HCT116 (cell line): ENCODE measurements around the gene BIK. TPM values are rescaled to one million over a fixed set of nuclear protein-coding genes. Genes with fewer than 3 reads are reported as not detected.
A peak's percentile ranks its signal among the peaks of the same experiment; 100 is the strongest.

ENCODE experiments used
- ATAC-seq: fragments of 200-7000 bp; cut with Tn5 transposase; 2 replicates; pipeline ENCODE4 v1.9.1; 2020; ENCODE audit warnings: mild to moderate bottlenecking, moderate library complexity
- BruUV-seq: library from RNA; stranded (reverse); fragments of 400-500 nt; replicated peaks from 2 replicates; lab custom pipeline; 2021; lab: Mats Ljungman, UMichigan
- CTCF ChIA-PET: fragments of 300-600 bp; sonication (Branson Sonifier 250); formaldehyde crosslinking; loops from one replicate; lab custom pipeline; 2021; ENCODE audit warnings: antibody characterized with exemption; lab: Charles Lee
- POLR2A ChIA-PET: fragments of 300-600, 350-600 bp; sonication (Branson Sonifier 250); formaldehyde crosslinking; loops from one replicate; lab custom pipeline; 2021; ENCODE audit warnings: antibody characterized with exemption; lab: Charles Lee
- RAD21 ChIA-PET, 2 experiments: fragments of 300-600 bp; sonication (Branson Sonifier 250); formaldehyde crosslinking; loops; one replicate each; lab custom pipeline; 2023; ENCODE audit warnings: low total read pairs in 2 of 2; ENCODE audit not compliant: uncharacterized antibody in 2 of 2, unreplicated experiment in 2 of 2, low non-redundant PET in 1 of 2; lab: Charles Lee
- DNase-seq: peaks from one replicate; pipeline ENCODE4 v3.0.0-alpha.2; 2010; ENCODE audit warnings: low read depth, low spot score
- H2AFZ ChIP-seq: fragments of 200-600 bp; shearing (Covaris generic), sonication (generic); 2 replicates; pipeline ENCODE4 v1.6.1; 2017; ENCODE audit warnings: low read depth, mixed run types, mixed read lengths, antibody characterized with exemption, low read length; ENCODE audit not compliant: poor library complexity, severe bottlenecking
- H3K27ac ChIP-seq: 2 replicates; pipeline ENCODE4 v1.5.1; 2012; ENCODE audit warnings: low read depth, low read length
- H3K27me3 ChIP-seq: fragments of 200-600 bp; sonication (generic); 2 replicates; pipeline ENCODE4 v1.6.1; 2016; ENCODE audit warnings: mixed run types, low read length, mixed read lengths; ENCODE audit not compliant: insufficient read depth
- H3K36me3 ChIP-seq, 2 experiments: fragments of 200-500 bp in 1 of 2; fragments of 200-600 bp in 1 of 2; sonication (Bioruptor generic) in 1 of 2; sonication (generic) in 1 of 2; 2 replicates each; pipeline versions ENCODE4 v1.5.1 to v1.6.1; 2014 to 2016; ENCODE audit warnings: low read length in 2 of 2, inconsistent platforms in 1 of 2, mixed read lengths in 1 of 2, mixed run types in 1 of 2; ENCODE audit not compliant: insufficient read depth in 2 of 2, control insufficient read depth in 1 of 2
- H3K4me1 ChIP-seq, 2 experiments: fragments of 200-600 bp in 1 of 2; sonication (generic) in 1 of 2; 2 replicates each; pipeline versions ENCODE4 v1.5.1 to v1.6.1; 2012 to 2017; ENCODE audit warnings: low read length in 2 of 2, inconsistent platforms in 1 of 2, mild to moderate bottlenecking in 1 of 2, mixed read lengths in 1 of 2, mixed run types in 1 of 2, moderate library complexity in 1 of 2; ENCODE audit not compliant: insufficient read depth in 2 of 2, control insufficient read depth in 1 of 2
- H3K4me2 ChIP-seq: fragments of 200-600 bp; sonication (generic); 2 replicates; pipeline ENCODE4 v1.6.1; 2017; ENCODE audit warnings: mixed run types, low read length, mixed read lengths
- H3K4me3 ChIP-seq, 2 experiments: fragments of 200-600 bp in 1 of 2; sonication (generic) in 1 of 2; replicated peaks in 1 of 2; 2 replicates each; pipeline ENCODE4 v1.5.1; 2011 to 2016; ENCODE audit warnings: low read length in 2 of 2, control low read depth in 1 of 2, low read depth in 1 of 2, mild to moderate bottlenecking in 1 of 2, mixed read lengths in 1 of 2, mixed run types in 1 of 2
- H3K79me2 ChIP-seq: fragments of 200-600 bp; sonication (generic); 2 replicates; pipeline ENCODE4 v1.6.1; 2017; ENCODE audit warnings: mild to moderate bottlenecking, mixed run types, low read length, moderate library complexity, mixed read lengths; ENCODE audit not compliant: insufficient read depth
- H3K9ac ChIP-seq: fragments of 200-600 bp; sonication (generic); 2 replicates; pipeline ENCODE4 v1.6.1; 2016; ENCODE audit warnings: low read length, mixed read lengths
- H3K9me2 ChIP-seq: fragments of 200-600 bp; sonication (generic), shearing (Covaris generic); 2 replicates; pipeline ENCODE4 v1.6.1; 2017; ENCODE audit warnings: mixed run types, mild to moderate bottlenecking, moderate library complexity; ENCODE audit not compliant: insufficient read depth
- H3K9me3 ChIP-seq, 2 experiments: fragments of 200-500 bp in 1 of 2; fragments of 200-600 bp in 1 of 2; sonication (Bioruptor generic) in 1 of 2; sonication (generic) in 1 of 2; 2 replicates each; pipeline ENCODE4 v1.6.1; 2014 to 2017; ENCODE audit warnings: low read length in 2 of 2, mixed read lengths in 2 of 2, inconsistent platforms in 1 of 2, low read depth in 1 of 2, mild to moderate bottlenecking in 1 of 2, mixed run types in 1 of 2, moderate library complexity in 1 of 2; ENCODE audit not compliant: control insufficient read depth in 1 of 2, insufficient read depth in 1 of 2
- H4K20me1 ChIP-seq: fragments of 200-600 bp; sonication (generic), shearing (Covaris generic); 2 replicates; pipeline ENCODE4 v1.6.1; 2017; ENCODE audit warnings: mixed run types, mild to moderate bottlenecking, moderate library complexity; ENCODE audit not compliant: insufficient read depth
- CBX3 ChIP-seq: IDR thresholded peaks from 2 replicates; pipeline ENCODE4 v1.6.1; 2012; ENCODE audit warnings: low read depth
- EGR1 ChIP-seq: IDR thresholded peaks from 2 replicates; pipeline ENCODE4 v1.6.1; 2012; ENCODE audit warnings: low read depth
- EZH2phosphoT487 ChIP-seq: fragments of 200-600 bp; IDR thresholded peaks from 2 replicates; pipeline ENCODE4 v1.6.1; 2018; ENCODE audit warnings: antibody characterized with exemption, borderline replicate concordance
- POLR2A ChIP-seq: IDR thresholded peaks from 2 replicates; pipeline ENCODE4 v1.7.0; 2011; ENCODE audit warnings: borderline replicate concordance; ENCODE audit not compliant: insufficient read depth, insufficient read length; ENCODE audit errors: extremely low read depth
- POLR2AphosphoS5 ChIP-seq: IDR thresholded peaks from 2 replicates; pipeline ENCODE4 v1.6.1; 2011; ENCODE audit warnings: mild to moderate bottlenecking, low read depth, low read length, moderate library complexity
- RAD21 ChIP-seq: IDR thresholded peaks from 2 replicates; pipeline ENCODE4 v1.6.1; 2012; ENCODE audit warnings: low read depth, mild to moderate bottlenecking
- SIN3A ChIP-seq: IDR thresholded peaks from 2 replicates; pipeline ENCODE4 v1.6.1; 2012; ENCODE audit warnings: low read depth
- SP1 ChIP-seq: IDR thresholded peaks from 2 replicates; pipeline ENCODE4 v1.6.1; 2012; ENCODE audit warnings: low read depth
- TCF7L2 ChIP-seq: IDR thresholded peaks from 2 replicates; pipeline ENCODE4 v1.7.0; 2011; ENCODE audit warnings: borderline replicate concordance, inconsistent platforms; ENCODE audit not compliant: insufficient read depth, insufficient read length; ENCODE audit errors: extremely low read depth
- ZNF274 ChIP-seq: fragments of 200-500 bp; sonication (Bioruptor generic); IDR thresholded peaks from 2 replicates; pipeline ENCODE4 v1.6.1; 2014; ENCODE audit warnings: mild to moderate bottlenecking, low read depth, low read length, inconsistent platforms
- intact Hi-C: fragments of 100-400 bp; cut with micrococcal nuclease; formaldehyde crosslinking; loops from 2 replicates; pipeline ENCODE4 v1.10.0; 2022
- total RNA-seq: library from RNA; stranded (reverse); gene quantifications from one replicate; pipeline ENCODE4 v1.2.1, GENCODE V29; 2021; ENCODE audit not compliant: unreplicated experiment
- TF ChIP-seq, protein P1 (sequence below), 3 experiments: fragments of 200-600 bp in 1 of 3; sonication (generic) in 1 of 3; IDR thresholded peaks in 2 of 3; conservative IDR thresholded peaks in 1 of 3; 2 replicates each; pipeline ENCODE4 v1.5.1; 2012 to 2017; ENCODE audit warnings: low read depth in 2 of 3, low read length in 2 of 3, antibody characterized with exemption in 1 of 3, borderline replicate concordance in 1 of 3, control low read depth in 1 of 3, mild to moderate bottlenecking in 1 of 3, mixed read lengths in 1 of 3, mixed run types in 1 of 3, moderate library complexity in 1 of 3; ENCODE audit not compliant: insufficient read depth in 1 of 3
- TF ChIP-seq, protein P2 (sequence below): IDR thresholded peaks from 2 replicates; pipeline ENCODE4 v1.6.1; 2012
- TF ChIP-seq, protein P3 (sequence below): IDR thresholded peaks from 2 replicates; pipeline ENCODE4 v1.6.1; 2012

Gene BIK
- total RNA-seq, 1 experiment from 2014 or later, result 31.0 TPM

GRCh38 chr22:43094085-43094484 lies 16.5 kb upstream of the BIK start:
- ChIA-PET CTCF (no interaction called here), RAD21 (no interaction called here), POLR2A (no interaction called here)
- Histone ChIP-seq H3K27ac (peak overlapping the region; percentile 10; the same call in 1 of the 2 replicates), H3K9me2 (no peaks in the 10 kb centered on the region), H2AFZ (no peak overlapping the region), H3K4me1 (peaks cover 10 to 22% of the 10 kb centered on the region in 2 experiments; a peak in 3 of 4 replicates), H3K79me2 (no peaks in the 10 kb centered on the region), H3K4me3 (no peak overlapping the region), H4K20me1 (no peaks in the 10 kb centered on the region), H3K9ac (no peak overlapping the region), H3K27me3 (no peaks in the 10 kb centered on the region), H3K4me2 (0 out of 2 replicates have a peak overlapping the region, but pooled peaks have one; percentile 20), H3K9me3 (peaks cover 3 to 9% of the 10 kb centered on the region in 2 experiments; a peak in 2 of 4 replicates), H3K36me3 (no peaks in the 10 kb centered on the region)
- DNase-seq (no peak), ATAC-seq (peak; percentile 20; the same call in 1 of the 2 replicates)
- TF ChIP-seq SP1, result no peak
- TF ChIP-seq CBX3, result no peak
- TF ChIP-seq RAD21, result peak; percentile 36
- TF ChIP-seq, protein P1, sequence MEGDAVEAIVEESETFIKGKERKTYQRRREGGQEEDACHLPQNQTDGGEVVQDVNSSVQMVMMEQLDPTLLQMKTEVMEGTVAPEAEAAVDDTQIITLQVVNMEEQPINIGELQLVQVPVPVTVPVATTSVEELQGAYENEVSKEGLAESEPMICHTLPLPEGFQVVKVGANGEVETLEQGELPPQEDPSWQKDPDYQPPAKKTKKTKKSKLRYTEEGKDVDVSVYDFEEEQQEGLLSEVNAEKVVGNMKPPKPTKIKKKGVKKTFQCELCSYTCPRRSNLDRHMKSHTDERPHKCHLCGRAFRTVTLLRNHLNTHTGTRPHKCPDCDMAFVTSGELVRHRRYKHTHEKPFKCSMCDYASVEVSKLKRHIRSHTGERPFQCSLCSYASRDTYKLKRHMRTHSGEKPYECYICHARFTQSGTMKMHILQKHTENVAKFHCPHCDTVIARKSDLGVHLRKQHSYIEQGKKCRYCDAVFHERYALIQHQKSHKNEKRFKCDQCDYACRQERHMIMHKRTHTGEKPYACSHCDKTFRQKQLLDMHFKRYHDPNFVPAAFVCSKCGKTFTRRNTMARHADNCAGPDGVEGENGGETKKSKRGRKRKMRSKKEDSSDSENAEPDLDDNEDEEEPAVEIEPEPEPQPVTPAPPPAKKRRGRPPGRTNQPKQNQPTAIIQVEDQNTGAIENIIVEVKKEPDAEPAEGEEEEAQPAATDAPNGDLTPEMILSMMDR (IDR thresholded peaks at IDR 0.05 in 2 of 3, conservative IDR thresholded peaks at IDR 0.05 in 1 of 3; ENCODE audit: borderline replicate concordance in 1 of 3, insufficient read depth in 1 of 3, low read depth in 2 of 3, low read length in 2 of 3), result peak in 1 of 3 experiments; percentile 24; a peak in 1 of 6 replicates
- intact Hi-C loops, result loop anchor here (5.0 to 10.0 kb wide), 2 partner anchors 159 to 432 kb away; no protein-coding TSS in a partner anchor
- no TSS peak for BruUV-seq

GRCh38 chr22:43094551-43094950 lies 16.0 kb upstream of the BIK start:
- peaks cover 10 to 20% of the 10 kb centered on the region in 2 experiments; a peak in 3 of 4 replicates for H3K4me1 ChIP-seq
- intact Hi-C loops, result loop anchor here (5.0 to 10.0 kb wide), 2 partner anchors 160 to 432 kb away; no protein-coding TSS in a partner anchor
- CTCF ChIA-PET, result no interaction called here
- ATAC-seq, result no peak
- RAD21 ChIA-PET, result no interaction called here
- POLR2A ChIA-PET, result no interaction called here
- no peaks in the 10 kb centered on the region for H3K9me2 ChIP-seq
- no peaks in the 10 kb centered on the region for H4K20me1 ChIP-seq
- no peak overlapping the region for H3K4me2 ChIP-seq
- peaks cover 3 to 9% of the 10 kb centered on the region in 2 experiments; a peak in 2 of 4 replicates for H3K9me3 ChIP-seq
- BruUV-seq, result no TSS peak
- no peaks in the 10 kb centered on the region for H3K36me3 ChIP-seq
- no peak overlapping the region for H3K4me3 ChIP-seq
- H3K9ac ChIP-seq, result no peak overlapping the region
- no peak overlapping the region for H2AFZ ChIP-seq
- H3K79me2 ChIP-seq, result no peaks in the 10 kb centered on the region
- peak overlapping the region; percentile 10; the same call in 1 of the 2 replicates for H3K27ac ChIP-seq
- no peak for DNase-seq
- H3K27me3 ChIP-seq, result no peaks in the 10 kb centered on the region
- TF ChIP-seq EGR1, result no peak
- no peak for TF ChIP-seq POLR2AphosphoS5
- TF ChIP-seq TCF7L2, result no peak
- no peak for TF ChIP-seq ZNF274
- TF ChIP-seq EZH2phosphoT487, result no peak
- no peak for TF ChIP-seq SIN3A
- no peak for TF ChIP-seq RAD21
- TF ChIP-seq, protein P1 (IDR thresholded peaks at IDR 0.05 in 2 of 3, conservative IDR thresholded peaks at IDR 0.05 in 1 of 3; ENCODE audit: borderline replicate concordance in 1 of 3, insufficient read depth in 1 of 3, low read depth in 2 of 3, low read length in 2 of 3), result no peak
- TF ChIP-seq POLR2A, result no peak
- TF ChIP-seq, protein P2, sequence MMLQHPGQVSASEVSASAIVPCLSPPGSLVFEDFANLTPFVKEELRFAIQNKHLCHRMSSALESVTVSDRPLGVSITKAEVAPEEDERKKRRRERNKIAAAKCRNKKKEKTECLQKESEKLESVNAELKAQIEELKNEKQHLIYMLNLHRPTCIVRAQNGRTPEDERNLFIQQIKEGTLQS, result no peak
- TF ChIP-seq, protein P3, sequence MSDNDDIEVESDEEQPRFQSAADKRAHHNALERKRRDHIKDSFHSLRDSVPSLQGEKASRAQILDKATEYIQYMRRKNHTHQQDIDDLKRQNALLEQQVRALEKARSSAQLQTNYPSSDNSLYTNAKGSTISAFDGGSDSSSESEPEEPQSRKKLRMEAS, result no peak
